HG03457 (cell line): ENCODE measurements around the gene NAE1.

Experiments used
- ATAC-seq: cut with Tn5 transposase; IDR thresholded peaks from one replicate; pipeline ENCODE4 v1.9.1; 2021; ENCODE audit warnings: moderate number of reproducible peaks; ENCODE audit not compliant: unreplicated experiment

Gene NAE1

GRCh38 chr16:66850115-66850815 lies 19.5 kb upstream of the NAE1 start:
- ATAC-seq, result no peak

DNA sequence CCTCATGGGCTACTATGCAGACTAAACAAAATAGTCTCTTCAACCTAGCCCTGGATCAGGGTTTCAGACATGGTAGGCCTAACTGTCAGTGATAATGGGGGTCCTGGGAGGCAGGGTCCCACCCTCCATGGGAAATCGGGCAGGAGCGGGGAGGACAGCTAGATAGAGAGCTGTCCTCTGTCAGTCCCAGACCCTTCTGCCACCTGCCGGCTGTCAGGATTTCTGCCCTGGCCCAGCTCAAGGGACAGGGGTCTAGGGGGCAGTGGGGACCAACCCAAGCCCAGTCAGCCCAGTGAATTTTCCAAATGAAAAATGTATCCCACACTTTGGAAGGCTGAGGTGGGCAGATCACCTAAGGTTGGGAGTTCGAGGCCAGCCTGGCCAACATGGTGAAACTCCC lies 18.8 kb upstream of the NAE1 start:
- ATAC-seq, result no peak

DNA sequence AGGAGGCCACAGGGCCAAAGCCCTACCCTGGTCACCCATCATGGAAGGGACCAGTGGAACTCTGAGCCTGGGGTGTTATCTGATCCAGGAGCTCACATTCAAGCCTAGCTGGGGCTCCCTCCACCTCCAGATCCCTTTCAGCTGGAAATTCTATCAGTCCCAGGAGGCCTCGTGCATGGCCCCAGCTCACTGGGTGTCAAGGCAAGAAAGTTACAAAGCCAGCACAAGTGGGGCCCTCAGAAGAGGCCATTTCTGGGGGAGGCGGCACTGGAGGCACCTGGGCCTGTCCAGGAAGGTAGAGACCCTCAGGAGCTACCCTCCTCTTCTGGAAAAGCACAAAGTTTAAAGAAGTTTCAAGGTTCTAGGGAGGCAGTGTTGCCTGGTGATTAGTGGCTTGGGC lies 18.2 kb upstream of the NAE1 start:
- no peak for ATAC-seq

DNA sequence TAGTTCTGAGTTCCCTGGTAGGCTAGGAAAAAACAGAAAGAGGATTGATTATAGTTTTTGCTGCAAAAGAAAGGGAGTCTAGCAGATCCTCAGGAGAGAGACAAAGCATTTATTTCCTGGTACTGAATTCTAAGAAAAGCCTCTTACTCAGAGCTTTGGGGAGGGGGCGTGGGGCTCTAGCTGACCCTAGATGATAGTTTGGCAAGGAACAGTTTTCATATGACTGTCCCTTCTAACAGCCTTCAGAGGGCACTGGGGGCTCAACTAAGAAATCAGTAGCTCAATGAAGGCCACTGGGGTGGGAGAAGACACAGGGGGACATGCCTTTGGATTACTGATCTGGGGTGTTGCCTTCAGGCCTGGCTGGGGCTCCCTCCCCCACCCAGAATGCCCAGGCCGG lies 17.4 kb upstream of the NAE1 start:
- no peak for ATAC-seq

DNA sequence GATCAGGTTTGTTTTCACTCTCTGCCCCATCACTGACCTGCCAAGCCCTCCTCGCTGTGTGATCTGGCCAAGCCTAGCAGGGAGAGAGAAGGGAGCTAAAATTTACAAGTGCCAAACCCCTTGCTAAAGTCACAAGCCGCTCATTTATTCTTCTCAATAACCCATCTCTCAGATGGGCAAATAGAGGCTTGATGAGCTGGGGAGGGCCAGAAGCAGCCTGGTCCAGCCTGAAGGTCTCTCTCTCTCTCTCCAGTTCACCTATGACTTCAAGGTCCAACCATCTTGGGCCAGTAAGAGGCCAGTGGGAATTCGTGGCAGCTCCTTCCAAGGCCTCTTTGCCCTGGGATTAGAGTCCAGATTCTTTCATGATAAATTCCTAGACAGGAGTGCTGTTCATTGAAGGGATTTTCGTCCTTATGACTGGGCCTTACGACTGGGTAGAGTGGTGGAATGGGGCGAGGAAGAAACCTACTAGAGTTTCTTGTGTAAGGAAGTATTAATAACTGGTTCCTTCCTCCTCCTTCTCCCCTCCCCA lies 16.8 kb upstream of the NAE1 start:
- no peak for ATAC-seq

- no peak for ATAC-seq
Observed at GRCh38 chr16:66846831-66847230, 16.1 kb upstream of the NAE1 start.

DNA sequence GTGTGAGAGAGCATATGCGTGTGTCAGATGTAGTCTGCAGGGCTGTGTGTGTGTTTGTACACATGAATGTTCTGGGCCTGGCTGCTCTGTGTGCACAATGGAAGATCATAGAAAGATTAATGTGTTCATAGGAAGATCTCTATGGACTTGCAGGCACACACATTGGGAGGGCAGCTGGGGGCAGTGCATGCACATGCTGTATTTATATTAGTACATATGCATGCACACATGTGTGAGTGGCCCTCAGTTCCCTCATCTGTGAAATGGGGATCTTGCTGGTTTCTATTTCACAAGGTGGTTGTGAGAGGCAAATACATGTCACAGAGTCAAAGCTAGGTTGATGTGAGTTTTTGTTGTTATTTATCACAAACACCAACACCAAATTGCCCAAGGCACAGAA lies 15.5 kb upstream of the NAE1 start:
- no peak for ATAC-seq

- no peak for ATAC-seq
Observed at GRCh38 chr16:66845791-66846221, 15.0 kb upstream of the NAE1 start.

DNA sequence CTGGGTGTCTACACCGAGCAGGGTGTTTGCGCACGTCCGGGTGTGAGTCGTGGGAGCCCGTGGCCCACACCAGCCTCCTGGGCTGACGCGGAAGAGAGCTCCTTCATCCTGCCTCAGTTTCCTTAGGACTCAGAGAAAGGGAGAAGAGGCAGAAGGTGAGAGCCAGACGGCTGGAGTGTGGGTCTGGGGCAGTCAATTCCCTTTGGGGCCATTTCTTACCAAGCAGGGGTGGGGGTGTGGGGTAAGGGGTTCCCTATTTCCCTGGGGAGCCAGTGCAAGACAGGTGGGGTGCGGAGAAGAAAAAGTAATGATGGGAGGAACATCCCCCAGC lies 14.3 kb upstream of the NAE1 start:
- no peak for ATAC-seq

- ATAC-seq, result no peak
Observed at GRCh38 chr16:66844342-66845079, 13.7 kb upstream of the NAE1 start, which contains the start of gene CA7. TSS of gene CA7 (plus strand) at chr16:66844414. CDS start at chr16:66844488, 74 bp downstream.

DNA sequence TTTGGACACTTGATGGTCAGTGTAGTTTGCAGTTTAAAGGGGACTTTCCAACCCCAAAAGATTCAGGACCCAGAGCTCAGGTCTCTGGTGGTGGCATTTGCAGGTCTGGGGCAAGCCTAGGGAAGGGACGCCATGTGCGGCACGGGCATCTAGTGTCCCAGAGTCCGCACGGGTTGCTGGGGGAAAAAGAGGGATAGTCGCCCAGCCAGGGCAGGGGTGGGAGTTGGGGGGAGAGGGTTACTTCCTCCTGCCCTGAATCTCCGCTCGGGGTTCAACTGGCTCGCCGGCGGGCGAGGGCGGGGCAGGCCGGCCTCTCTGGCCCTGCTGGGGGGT lies 13.2 kb upstream of the NAE1 start:
- no peak for ATAC-seq

- no peak for ATAC-seq
Observed at GRCh38 chr16:66843191-66843590, 12.4 kb upstream of the NAE1 start.

DNA sequence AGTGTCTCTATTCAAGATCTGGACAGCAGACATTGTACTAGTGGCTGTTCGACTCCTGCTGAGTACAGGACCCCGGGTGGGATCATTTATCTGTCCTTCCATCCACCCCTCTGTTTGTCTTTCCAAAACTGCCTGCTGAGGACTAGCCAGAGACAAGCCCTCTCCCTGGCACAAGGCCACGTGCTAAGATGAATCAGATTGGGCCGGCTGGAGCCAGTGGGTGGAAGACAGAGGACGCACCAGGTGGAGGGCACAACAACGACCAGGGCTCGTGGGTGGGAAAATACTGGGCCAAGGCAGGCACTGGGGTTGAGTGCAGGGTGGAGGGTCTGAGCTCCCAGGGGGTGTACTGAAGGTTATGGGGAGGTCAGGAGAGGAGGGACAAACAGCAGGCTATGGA lies 12.0 kb upstream of the NAE1 start:
- ATAC-seq, result no peak

- no peak for ATAC-seq
Observed at GRCh38 chr16:66841366-66841765, 10.6 kb upstream of the NAE1 start.

DNA sequence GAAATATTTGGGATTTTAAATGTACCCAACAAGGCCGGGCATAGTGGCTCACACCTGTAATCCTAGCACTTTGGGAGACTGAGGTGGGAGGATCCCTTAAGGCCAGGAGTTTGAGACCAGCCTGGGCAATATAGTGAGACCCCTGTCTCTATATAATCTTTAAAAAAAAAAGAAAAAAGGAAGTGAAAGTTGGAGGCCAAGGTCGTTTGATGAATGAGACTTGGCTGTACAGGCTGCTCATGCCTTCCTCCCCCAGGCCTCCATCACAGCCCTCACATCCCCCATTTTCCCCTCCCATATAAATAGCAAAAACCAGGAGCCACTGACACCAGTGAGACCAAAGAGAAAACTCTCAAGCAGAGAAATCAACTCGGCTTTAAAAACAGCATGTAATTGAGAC lies 10.1 kb upstream of the NAE1 start:
- ATAC-seq, result no peak

- no peak for ATAC-seq
Observed at GRCh38 chr16:66834746-66835145, 4.0 kb upstream of the NAE1 start.

GRCh38 chr16:66832661-66833305 lies 2.0 kb upstream of the NAE1 start:
- ATAC-seq, result no peak

DNA sequence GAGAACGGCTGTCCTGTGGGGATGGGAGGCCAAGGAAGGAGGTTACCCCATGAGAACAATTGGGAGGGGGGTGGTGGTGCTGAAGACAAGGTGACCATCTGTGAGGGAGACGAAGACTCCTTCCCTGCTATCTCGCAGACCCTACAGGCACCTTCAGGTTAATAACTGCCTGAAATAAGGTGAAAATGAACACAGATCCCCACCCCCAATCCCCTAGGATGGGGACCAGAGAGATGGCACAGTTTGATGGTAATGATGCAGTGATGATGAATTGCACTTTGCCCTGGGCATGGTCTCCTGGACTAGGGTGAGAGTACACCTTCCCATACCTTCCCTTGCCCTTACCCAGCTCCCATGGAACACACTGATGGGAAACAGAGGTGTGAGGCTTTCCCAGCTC lies 1.4 kb upstream of the NAE1 start:
- no peak for ATAC-seq

- ATAC-seq, result no peak
Observed at GRCh38 chr16:66824006-66824405, 6.8 kb downstream of the NAE1 start.

GRCh38 chr16:66814734-66815133 lies 16.0 kb downstream of the NAE1 start:
- no peak for ATAC-seq

DNA sequence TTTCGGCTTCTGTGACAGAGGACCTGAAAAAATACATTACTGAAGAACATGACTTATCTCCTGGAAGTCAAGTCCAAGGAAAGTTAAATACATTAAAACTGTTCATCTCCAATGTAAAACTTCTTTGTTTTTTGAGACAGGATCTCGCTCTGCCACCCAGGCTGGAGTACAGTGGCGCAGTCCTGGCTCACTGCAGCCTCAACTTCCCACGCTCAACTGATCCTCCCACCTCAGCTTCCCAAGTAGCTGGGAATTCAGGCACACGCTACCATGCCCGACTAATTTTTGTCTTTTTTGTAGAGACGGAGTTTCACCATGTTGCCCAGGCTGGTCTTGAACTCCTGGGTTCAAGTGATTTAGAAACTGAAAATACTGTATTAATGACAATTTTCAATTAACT lies 19.7 kb downstream of the NAE1 start:
- ATAC-seq, result no peak

DNA sequence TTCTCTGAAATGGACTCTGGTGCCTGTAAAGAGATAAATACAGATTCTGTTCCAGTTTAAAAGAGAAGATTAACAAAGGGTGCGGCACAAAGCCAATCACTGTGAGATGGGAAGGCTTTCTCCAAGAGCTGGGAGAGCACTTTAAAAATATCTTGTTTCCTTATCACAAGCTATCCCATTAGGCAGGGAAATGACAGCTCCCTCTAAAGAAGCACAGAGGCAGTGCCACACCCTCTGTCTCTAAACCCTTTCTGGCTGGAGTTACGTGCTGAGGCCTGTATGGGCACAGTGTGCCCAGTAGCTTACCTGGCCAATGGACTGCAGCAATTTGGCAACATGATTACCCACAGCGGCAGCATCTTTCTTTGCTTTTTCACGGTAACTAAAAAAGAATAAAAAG lies 20.4 kb downstream of the NAE1 start:
- no peak for ATAC-seq
